ENCODE results near the gene AKAP6.

AKAP6 gene

GRCh38 chr14:32744811-32745445 is 415.8 kb downstream of the AKAP6 start:
- TF ChIP-seq CTCF (conservative IDR thresholded peaks at IDR 0.05; ENCODE audit: low read length) = no peak
- H3K4me3 ChIP-seq (ENCODE audit: low read length) = no peak overlapping the region
- DNase-seq (ENCODE audit: low read depth) = no peak

GRCh38 chr14:32754209-32754608 is 425.1 kb downstream of the AKAP6 start:
- no peak for TF ChIP-seq CTCF (conservative IDR thresholded peaks at IDR 0.05; ENCODE audit: low read length)
- no peak for DNase-seq (ENCODE audit: low read depth)
- H3K4me3 ChIP-seq (ENCODE audit: low read length) = no peak overlapping the region

GRCh38 chr14:32756173-32756572 is 427.1 kb downstream of the AKAP6 start:
- H3K4me3 ChIP-seq (ENCODE audit: low read length) = no peak overlapping the region
- DNase-seq (ENCODE audit: low read depth) = no peak
- no peak for TF ChIP-seq CTCF (conservative IDR thresholded peaks at IDR 0.05; ENCODE audit: low read length)

GRCh38 chr14:32756775-32757174 is 427.7 kb downstream of the AKAP6 start:
- no peak overlapping the region for H3K4me3 ChIP-seq (ENCODE audit: low read length)
- DNase-seq (ENCODE audit: low read depth) = no peak
- TF ChIP-seq CTCF (conservative IDR thresholded peaks at IDR 0.05; ENCODE audit: low read length) = no peak

GRCh38 chr14:32757568-32757967 is 428.5 kb downstream of the AKAP6 start:
- no peak overlapping the region for H3K4me3 ChIP-seq (ENCODE audit: low read length)
- DNase-seq (ENCODE audit: low read depth) = no peak
- TF ChIP-seq CTCF (conservative IDR thresholded peaks at IDR 0.05; ENCODE audit: low read length) = no peak

- DNase-seq (ENCODE audit: low read depth) = peak; percentile 62
- no peak overlapping the region for H3K4me3 ChIP-seq (ENCODE audit: low read length)
- TF ChIP-seq CTCF (conservative IDR thresholded peaks at IDR 0.05; ENCODE audit: low read length) = no peak
Observed at GRCh38 chr14:32761381-32761968, 432.4 kb downstream of the AKAP6 start.

- TF ChIP-seq CTCF (conservative IDR thresholded peaks at IDR 0.05; ENCODE audit: low read length) = no peak
- peak; percentile 51 for DNase-seq (ENCODE audit: low read depth)
Observed at GRCh38 chr14:32762886-32763285, 433.8 kb downstream of the AKAP6 start.

More at GRCh38 chr14:32762886-32763285, 433.8 kb downstream of the AKAP6 start:
- no peak overlapping the region for H3K4me3 ChIP-seq (ENCODE audit: low read length)
